ENCODE results near the gene CRY1. TPM values are rescaled to one million over a fixed set of nuclear protein-coding genes. Genes with fewer than 3 reads are reported as not detected.
A peak's percentile ranks its signal among the peaks of the same experiment; 100 is the strongest.

CRY1 gene
- total and polyA plus RNA-seq, 2 of the 4 experiments (the other 2 are of a cell fraction): 5.9 to 9.9 TPM

DNA sequence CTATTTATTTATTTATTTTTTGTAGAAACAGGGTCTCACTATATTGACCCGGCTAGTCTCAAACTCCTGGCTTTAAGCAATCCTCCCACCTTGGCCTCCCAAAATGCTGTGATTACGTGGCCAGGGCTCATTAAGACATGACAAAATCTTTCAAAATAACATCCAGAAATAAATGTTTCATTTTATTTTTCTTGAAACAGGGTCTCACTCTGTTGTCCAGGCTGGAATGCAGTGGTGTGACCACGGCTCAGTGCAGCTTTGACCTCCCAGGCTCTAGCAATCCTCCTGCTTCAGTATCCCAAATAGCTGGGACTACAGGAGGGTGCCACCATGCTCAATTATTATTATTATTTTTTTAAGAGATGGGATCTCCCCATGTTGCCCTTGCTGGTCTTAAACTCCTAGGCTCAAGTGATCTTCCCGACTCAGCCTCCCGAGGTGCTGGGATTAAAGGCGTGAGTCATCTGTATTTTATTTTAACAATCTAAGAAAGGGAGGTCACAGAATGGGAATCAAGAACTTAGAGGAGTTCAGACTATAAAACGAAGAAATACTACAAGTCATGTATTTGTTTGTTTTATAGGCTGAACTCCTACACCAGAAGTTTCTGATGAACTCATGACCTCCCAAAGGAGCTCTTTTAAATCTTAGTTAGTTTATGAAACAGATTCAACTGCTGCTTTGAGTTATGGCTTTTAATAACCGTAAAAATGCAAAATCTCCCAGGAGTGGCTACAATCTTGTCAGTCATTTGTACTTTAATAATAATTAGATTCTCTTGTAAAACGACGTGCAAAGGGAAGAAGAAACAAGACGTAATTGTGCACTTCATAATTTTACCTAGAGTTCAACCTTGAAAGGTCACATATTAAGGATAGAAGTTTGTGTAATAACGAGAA, 139.7 kb downstream of the CRY1 start:
- H4K20me1 ChIP-seq (ENCODE audit: insufficient read depth, low read length): peaks cover 16% of the 10 kb centered on the region
- no peak overlapping the region for H3K14ac ChIP-seq (replicated peaks; ENCODE audit: low read depth, low read length)
- H2AK5ac ChIP-seq (ENCODE audit: low read depth, low read length): no peak overlapping the region
- no peak overlapping the region for H3K23ac ChIP-seq (ENCODE audit: low read depth, low read length)
- no peak overlapping the region for H2BK5ac ChIP-seq (ENCODE audit: low read depth, low read length, poor library complexity, severe bottlenecking)
- no peaks in the 10 kb centered on the region for H3K9me1 ChIP-seq (ENCODE audit: insufficient read depth, low read length)
- no peak overlapping the region for H2BK20ac ChIP-seq (ENCODE audit: low read depth, low read length)
- H4K5ac ChIP-seq (ENCODE audit: low read depth, low read length): no peak overlapping the region
- H3K4me2 ChIP-seq (ENCODE audit: low read depth, low read length): no peak overlapping the region
- H3K36me3 ChIP-seq (ENCODE audit: control insufficient read depth, insufficient read depth, low read length): no peaks in the 10 kb centered on the region
- no TSS peak for BruUV-seq (replicated peaks)
- peaks cover 8 to 12% of the 10 kb centered on the region in 2 experiments for H3K79me1 ChIP-seq (ENCODE audit: low read depth in 1 of 2, low read length in 2 of 2)
- H3K9me3 ChIP-seq (ENCODE audit: control insufficient read depth, insufficient read depth, low read length): no peaks in the 10 kb centered on the region; the same call in 1 of the 2 replicates
- no peak overlapping the region for H3K9ac ChIP-seq (ENCODE audit: low read depth, low read length)
- peak; percentile 4 for DNase-seq
- ChIA-PET POLR2A (ENCODE audit: unreplicated experiment) (interaction anchor here (0.7 kb wide), 1 partner anchor 1645 kb away, joined by 3 read pairs; no protein-coding TSS in a partner anchor), CTCF (interaction anchor here (0.7 kb wide), 1 partner anchor 651 kb away, joined by 3 read pairs; no protein-coding TSS in a partner anchor)
- ATAC-seq (ENCODE audit: low read depth): no peak
- H3K18ac ChIP-seq (ENCODE audit: low read depth, low read length): no peak overlapping the region
- H3K4ac ChIP-seq (ENCODE audit: low read depth, low read length): no peak overlapping the region
- dilution Hi-C loops (cut with HindIII; ENCODE audit: low sequenced_read_pairs, unreplicated experiment): no loop called here
- peaks cover 2% of the 10 kb centered on the region for H3K4me1 ChIP-seq (ENCODE audit: control insufficient read depth, insufficient read depth, low read length)
- no peaks in the 10 kb centered on the region for H3K27me3 ChIP-seq (ENCODE audit: control insufficient read depth, insufficient read depth, low read length)
- H3K4me3 ChIP-seq (ENCODE audit: insufficient read depth, low read depth, low read length): no peak overlapping the region
- in situ Hi-C loops (cut with MboI; ENCODE audit: low sequenced_read_pairs): no loop called here
- no peak overlapping the region for H3K27ac ChIP-seq (ENCODE audit: insufficient read depth, low read length)
- no peak overlapping the region for H2AFZ ChIP-seq (replicated peaks; ENCODE audit: low read length, poor library complexity)
- H2BK15ac ChIP-seq (ENCODE audit: low read depth, low read length): no peak overlapping the region
- TF ChIP-seq RCOR1 (IDR thresholded peaks at IDR 0.05; ENCODE audit: insufficient replicate concordance, low read length) (no peak), USF2 (IDR thresholded peaks at IDR 0.05; ENCODE audit: low read depth, low read length) (no peak), BHLHE40 (IDR thresholded peaks at IDR 0.05; ENCODE audit: low read depth, low read length) (no peak), NFE2L2 (IDR thresholded peaks at IDR 0.05; ENCODE audit: low read depth, low read length) (no peak), RFX5 (IDR thresholded peaks at IDR 0.05; ENCODE audit: low read depth, low read length) (no peak), CHD1 (IDR thresholded peaks at IDR 0.05; ENCODE audit: low read depth, low read length) (no peak), MXI1 (IDR thresholded peaks at IDR 0.05; ENCODE audit: borderline replicate concordance, low read depth, low read length) (no peak), MAFK (IDR thresholded peaks at IDR 0.05; ENCODE audit: low read depth, low read length) (no peak), POLR2A (IDR thresholded peaks at IDR 0.05; ENCODE audit: low read depth, low read length) (no peak), CEBPB (IDR thresholded peaks at IDR 0.05; ENCODE audit: low read depth, low read length) (no peak), FOS (IDR thresholded peaks at IDR 0.05; ENCODE audit: low read depth, low read length) (no peak), SMC3 (IDR thresholded peaks at IDR 0.05; ENCODE audit: low read depth, low read length) (no peak), RAD21 (IDR thresholded peaks at IDR 0.05; ENCODE audit: low read length) (no peak), MAZ (IDR thresholded peaks at IDR 0.05; ENCODE audit: borderline replicate concordance, low read depth, low read length) (no peak)
- TF ChIP-seq, protein P1, sequence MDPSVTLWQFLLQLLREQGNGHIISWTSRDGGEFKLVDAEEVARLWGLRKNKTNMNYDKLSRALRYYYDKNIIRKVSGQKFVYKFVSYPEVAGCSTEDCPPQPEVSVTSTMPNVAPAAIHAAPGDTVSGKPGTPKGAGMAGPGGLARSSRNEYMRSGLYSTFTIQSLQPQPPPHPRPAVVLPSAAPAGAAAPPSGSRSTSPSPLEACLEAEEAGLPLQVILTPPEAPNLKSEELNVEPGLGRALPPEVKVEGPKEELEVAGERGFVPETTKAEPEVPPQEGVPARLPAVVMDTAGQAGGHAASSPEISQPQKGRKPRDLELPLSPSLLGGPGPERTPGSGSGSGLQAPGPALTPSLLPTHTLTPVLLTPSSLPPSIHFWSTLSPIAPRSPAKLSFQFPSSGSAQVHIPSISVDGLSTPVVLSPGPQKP (IDR thresholded peaks at IDR 0.05; ENCODE audit: borderline replicate concordance, low read depth, low read length): no peak
- H4K8ac ChIP-seq (ENCODE audit: low read depth in 2 of 2, low read length in 2 of 2): no peak overlapping the region
- intact Hi-C loops (cut with micrococcal nuclease): no loop called here
- no peak overlapping the region for H2AK9ac ChIP-seq (replicated peaks; ENCODE audit: low read depth, low read length, poor library complexity)
- H3K56ac ChIP-seq (ENCODE audit: extremely low read depth, insufficient read depth, low read length): no peak overlapping the region
- H2BK120ac ChIP-seq (ENCODE audit: low read depth, low read length): no peak overlapping the region
- WGBS, 2 experiments (ENCODE audit: extremely low coverage in 2 of 2, insufficient read length in 1 of 2): 100% methylated on average over 1 of the region's 12 CpGs; no CpG with 5 or more reads in 1 of the 2 experiments
- no peak overlapping the region for H4K91ac ChIP-seq (ENCODE audit: insufficient read depth, low read depth, low read length)

Data from IMR-90 (cell line).